ENCODE data around the gene MRPL37. TPM values are rescaled to one million over a fixed set of nuclear protein-coding genes. Genes with fewer than 3 reads are reported as not detected.
"Not testable (repeated sequence)": the region's sequence is repeated elsewhere in the genome, so short reads cannot be mapped to it uniquely, and the experiment has no call there.

Gene MRPL37
- total RNA-seq, 1 donor from 2014 or later = 89.9 TPM

DNA sequence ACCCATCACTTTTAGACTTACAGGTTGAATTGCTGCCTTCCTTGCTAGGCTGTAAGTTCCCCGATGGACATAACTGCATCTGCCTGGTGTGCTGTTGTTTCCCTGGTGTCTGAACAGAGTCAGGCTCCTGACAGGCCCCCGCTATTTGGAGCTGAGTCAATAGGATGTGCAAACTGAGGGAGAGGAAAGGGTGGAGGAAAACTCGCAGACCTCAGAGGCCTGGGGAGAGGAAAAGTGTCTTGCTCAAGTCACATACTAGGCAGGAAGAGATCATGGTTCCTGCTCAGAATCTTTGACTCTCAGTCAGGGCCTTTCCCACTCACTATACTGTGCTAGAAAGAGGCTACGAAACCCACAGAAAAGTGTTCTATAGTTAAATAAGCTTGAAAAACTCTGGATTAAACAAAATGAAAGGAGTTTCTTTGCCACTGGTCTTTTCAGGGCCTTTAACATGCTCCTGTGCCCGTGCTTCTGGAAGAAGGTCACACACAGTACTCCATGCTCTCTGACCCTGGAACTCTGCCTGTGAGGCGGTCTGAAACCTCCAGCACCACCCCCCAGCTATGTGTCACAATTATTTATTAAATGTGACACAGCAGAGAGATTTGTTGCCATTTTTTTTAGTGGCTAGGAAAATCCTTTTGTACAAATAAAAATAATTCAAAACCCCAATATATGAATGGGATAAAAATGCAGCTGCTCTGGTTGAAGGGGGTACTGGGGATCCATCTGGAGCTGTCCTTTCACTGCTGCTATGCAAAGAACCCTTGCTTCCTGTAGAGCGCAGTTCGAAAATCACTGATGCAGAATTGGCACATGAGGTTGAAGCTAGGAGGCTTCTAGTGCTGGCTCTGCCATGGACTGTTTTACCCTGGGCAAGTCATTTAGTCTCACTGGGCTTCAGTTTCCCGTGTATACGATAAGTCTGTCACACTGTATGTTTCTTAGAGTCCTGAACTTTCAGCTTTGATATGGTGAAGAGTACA lies 27.1 kb upstream of the MRPL37 start:
- intact Hi-C loops (cut with micrococcal nuclease) = no loop called here

DNA sequence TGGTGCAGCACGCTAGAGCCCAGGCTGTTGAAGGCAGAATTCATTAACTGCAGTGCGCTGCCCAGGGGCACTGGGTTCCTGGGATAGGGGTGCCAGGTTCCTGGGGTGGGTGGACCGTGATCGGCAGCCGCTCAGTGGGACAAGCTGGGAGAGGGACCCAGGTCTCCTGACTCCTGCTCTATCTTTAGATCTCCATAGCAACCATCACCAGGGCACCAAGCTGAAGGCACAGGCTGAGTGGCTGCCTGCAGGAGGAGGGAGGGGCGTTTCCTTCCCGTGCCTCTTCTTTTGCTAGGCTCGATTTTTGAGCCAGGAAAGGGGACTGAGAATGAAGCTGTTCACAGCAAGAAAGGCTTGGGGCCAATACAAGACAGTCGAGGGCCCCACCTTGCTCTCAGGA lies 26.3 kb upstream of the MRPL37 start:
- intact Hi-C loops (cut with micrococcal nuclease) = no loop called here

DNA sequence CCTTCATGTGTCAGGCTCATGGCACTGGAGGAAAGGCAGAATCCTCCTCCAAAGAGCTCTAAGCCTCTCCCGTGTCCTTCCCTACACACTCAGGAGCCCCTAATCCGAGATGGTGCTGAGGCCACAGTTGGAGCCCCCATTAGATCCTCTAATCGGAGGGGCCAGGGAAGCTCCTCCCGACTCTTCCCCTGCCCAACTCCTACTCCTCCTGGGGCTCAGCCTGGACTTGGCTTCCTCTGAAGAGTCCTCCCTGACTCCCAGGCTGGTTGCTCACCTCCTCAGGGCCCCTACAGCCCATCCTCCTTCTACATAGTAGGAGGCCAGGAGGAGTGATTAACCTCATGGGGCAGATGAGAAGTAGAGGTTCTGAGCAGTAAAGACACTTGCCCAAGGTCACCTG lies 25.9 kb upstream of the MRPL37 start:
- intact Hi-C loops (cut with micrococcal nuclease) = no loop called here

DNA sequence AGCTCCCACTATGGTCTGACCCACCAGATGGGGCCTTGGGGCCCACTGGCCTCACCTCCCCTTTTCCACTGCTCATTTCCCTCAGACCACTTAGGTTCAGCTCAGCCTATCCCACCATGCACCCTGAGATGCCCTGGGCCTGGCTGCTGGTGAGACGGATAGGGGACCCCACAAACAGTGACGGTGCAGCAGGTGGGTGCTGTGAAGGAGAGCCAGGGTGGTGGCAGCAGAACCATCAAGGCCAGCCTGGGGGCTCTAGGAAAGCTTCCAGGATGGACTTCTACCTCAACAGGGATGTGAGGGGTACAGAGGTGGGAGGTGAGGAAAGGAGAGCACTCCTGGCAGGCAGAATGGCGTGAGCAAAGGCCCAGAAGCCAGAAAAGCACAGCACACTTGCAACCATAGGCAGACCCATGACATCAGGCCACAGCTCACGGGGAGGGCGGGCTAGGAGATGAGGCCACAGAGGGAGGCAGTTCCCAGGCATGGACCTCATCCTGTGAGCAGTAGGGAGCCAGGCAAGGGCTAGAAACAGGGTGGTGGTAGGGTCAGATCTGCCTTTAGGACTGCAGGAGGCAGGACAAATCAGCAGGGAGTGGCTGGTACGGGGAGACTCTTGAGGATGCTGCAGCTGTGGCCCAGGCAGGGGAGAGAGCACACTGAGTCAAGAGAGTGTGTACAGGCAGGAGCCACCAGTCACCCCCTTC lies 23.2 kb upstream of the MRPL37 start:
- intact Hi-C loops (cut with micrococcal nuclease) = no loop called here

DNA sequence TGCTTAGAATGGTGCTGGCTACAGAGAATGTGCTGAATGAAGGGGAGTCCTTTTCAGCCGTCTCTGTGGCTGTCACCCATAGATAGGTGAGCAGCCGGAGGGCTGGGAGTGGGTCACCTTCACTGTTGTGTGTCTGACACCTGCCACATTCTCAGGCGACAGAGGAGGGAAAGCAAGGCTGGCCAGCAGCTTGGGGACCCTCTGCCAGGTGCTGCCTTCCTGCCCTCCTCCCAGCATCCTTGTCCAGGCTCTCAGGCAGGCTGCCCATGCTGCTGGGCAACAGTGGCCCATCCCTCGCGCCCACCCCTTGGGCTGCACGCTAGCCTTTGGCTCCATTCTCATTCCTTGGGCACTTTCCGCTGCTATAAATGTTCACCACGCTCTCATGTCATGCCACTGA lies 22.2 kb upstream of the MRPL37 start:
- intact Hi-C loops (cut with micrococcal nuclease) = no loop called here

DNA sequence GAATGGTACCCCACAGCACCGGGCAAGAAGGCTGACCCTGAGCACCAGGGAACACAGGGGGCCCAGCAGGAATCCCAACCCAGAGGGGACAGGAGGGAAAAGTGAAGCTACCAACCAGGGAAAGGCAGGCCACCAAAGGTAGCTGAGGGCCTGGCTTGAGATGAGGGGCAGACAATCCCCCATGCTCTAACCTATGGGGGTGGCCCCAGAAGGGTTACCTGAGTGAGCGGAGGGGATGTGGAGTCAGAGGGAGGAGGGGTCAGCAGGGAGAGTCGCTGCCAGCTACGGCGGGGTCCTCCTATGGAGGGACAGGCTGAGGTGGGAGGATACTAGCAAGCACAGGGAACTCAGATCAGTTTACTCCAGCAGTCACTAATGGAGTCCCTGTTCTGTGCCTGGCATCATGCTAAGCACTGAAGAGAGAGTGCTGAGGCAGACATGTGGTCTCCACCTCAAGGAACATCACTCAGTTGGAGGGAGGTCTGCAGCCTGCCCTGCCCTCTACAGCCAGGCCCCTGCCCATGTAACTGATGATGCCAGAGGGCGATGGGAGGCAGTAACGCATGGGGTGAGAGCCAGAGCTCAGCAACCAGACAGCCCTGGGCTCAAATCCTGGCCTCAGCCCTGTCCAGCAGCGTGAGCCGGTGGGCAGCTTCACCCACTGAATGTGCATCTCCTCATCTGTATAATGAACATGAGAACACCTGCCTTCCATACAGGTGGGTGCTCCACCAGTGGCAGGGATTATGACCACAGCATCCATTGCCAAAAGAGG lies 21.5 kb upstream of the MRPL37 start:
- intact Hi-C loops (cut with micrococcal nuclease) = no loop called here

DNA sequence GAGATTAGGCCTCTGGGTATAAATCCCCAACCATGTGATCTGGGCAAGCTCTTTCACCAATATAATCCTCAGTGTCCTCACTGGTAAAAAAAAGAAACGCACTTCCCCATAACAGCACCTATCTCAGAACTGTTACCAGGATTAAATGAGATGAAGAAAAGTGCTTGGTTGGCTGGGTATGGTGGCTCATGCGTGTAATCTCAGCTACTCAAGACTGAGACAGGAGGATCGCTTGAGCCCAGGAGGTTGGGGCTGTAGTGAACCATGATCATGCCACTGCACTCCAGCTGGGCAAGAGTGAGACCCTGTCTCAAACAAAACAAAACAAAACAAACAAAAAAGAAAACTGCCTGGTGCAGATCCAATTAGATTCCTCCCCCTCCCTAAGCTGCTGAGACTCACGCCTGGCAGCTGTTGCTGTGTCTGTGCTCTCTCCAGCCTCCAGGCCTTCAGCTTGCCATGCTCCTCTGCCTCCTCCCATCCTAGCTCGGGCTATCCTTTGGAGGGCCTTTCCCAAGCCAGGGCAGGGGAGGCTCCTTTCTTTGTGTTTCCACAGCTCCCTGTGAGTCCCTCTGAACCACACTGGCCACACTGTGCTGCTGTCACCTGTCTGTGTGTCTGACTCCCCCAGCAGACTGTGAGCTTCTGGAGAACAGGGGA lies 19.1 kb upstream of the MRPL37 start:
- intact Hi-C loops (cut with micrococcal nuclease) = loop anchor here (1.0 to 5.0 kb wide), 3 partner anchors 226 to 629 kb away; partner anchors contain the start of gene SSBP3

DNA sequence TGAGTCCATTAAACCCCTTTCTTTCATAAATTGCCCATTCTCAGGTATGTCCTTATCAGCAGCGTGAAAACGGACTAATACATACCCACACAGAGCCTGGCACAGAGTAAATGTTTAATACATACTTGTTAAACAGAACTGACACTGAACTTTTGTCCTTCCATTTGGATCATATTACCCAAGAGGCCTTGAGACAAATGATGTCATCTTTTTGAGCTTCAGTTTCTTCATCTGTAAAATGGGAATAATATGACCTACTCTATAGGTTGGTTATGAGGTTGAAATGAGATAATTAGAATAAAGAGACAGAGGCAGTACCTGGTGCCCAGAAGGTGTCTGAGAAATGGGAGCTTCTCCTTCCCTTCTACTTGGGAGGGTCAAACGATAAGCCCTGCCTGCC lies 13.9 kb upstream of the MRPL37 start:
- intact Hi-C loops (cut with micrococcal nuclease) = no loop called here

DNA sequence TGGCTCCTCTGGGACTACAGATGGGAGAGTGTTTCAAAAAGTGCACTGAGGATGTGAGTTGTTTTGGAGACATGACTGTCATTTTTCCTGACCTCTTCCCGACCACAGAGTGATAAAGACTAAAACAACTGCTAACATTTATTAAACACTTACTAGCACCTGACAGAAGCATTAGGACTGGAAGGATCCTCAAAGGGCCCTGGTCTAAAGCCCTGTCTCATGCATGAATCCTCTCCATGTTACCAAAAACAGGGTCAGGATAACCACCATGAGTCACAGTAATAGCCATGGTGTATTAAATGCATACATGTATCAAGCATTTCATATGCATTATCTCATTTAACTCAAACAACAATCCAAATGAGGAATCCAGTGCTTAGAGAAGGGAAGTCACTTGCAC lies 11.7 kb upstream of the MRPL37 start:
- intact Hi-C loops (cut with micrococcal nuclease) = no loop called here

DNA sequence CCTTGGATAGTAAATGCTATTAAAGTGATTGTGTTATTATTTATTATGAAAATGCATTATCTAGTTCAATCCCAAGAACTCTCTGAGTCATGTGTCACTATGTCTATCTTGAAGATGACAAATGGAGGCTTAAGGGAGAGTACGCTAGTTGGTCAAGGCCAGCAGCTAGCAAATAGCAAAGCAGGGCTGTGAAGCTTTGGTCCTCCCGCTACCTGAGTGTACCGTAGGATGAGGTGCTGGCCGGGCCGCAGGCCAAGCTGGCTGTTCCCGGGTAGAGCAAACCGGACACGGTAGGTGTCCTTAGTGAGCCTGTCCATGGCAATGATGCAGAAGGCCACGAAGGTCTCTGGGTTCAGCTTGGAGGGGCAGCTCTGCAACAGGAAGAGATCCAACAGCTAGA lies 9.4 kb upstream of the MRPL37 start:
- intact Hi-C loops (cut with micrococcal nuclease) = no loop called here

DNA sequence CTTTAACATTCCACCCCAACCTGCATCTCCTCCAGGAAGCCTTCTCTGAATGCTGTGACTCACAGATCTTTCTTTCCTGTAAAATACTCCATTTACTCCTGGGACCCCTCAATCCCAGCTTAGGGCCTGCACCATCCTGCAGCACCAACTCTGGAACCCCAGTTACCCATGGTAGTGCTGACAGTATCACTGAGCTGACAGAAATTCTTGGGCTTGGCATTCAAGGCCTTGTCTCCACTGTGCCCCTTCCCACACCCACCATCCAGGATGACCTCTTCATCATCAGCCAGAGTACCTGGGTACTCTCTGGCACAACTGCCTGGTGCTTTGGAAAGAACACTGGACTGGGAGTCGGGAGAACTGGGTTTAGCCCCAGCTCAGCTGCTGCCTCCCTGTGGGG lies 8.4 kb upstream of the MRPL37 start:
- intact Hi-C loops (cut with micrococcal nuclease) = no loop called here

DNA sequence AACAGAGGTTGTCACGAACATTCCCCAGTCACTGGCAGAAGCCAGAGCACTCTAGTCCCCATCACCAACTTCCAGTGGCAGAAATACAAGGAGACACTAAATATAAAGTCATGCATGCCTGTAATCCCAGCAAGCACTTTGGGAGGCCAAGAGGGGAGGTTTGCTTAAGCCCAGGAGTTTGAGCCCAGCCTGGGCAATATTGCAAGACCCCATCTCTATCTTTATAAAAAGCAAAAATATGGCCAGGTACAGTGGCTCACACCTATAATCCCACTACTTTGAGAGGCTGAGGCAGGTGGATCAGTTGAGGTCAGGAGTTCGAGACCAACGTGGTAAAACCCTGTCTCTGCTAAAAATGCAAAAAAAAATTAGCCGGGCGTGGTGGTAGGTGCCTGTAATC lies 6.5 kb upstream of the MRPL37 start:
- intact Hi-C loops (cut with micrococcal nuclease) = no loop called here

DNA sequence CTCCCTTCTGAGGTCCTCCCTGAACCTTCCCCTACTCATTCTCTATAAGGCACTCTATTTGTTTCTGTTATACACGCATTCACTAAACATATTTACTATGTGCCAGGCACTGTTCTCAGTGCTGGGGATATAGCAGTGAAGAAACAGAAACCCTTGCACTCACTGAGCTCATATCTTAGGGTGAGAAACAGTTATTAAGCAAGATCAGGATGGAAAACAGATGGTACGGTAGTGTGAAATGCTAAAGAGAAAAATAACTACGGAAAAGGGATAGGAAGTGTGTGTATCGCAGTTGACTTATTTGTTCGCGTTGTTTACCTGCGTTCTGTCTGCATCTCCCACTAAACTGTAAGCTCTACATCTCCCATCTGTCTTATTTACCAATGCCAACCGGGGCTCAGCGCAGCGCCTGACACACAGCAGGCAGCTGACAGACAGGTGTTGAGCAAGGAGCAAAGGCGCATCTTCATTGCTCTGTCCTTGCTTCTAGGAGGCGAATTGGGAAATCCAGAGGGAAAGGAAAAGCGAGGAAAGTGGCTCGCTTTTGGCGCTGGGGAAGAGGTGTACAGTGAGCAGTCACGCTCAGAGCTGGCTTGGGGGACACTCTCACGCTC lies 709 bp upstream of the MRPL37 start:
- intact Hi-C loops (cut with micrococcal nuclease) = no loop called here

DNA sequence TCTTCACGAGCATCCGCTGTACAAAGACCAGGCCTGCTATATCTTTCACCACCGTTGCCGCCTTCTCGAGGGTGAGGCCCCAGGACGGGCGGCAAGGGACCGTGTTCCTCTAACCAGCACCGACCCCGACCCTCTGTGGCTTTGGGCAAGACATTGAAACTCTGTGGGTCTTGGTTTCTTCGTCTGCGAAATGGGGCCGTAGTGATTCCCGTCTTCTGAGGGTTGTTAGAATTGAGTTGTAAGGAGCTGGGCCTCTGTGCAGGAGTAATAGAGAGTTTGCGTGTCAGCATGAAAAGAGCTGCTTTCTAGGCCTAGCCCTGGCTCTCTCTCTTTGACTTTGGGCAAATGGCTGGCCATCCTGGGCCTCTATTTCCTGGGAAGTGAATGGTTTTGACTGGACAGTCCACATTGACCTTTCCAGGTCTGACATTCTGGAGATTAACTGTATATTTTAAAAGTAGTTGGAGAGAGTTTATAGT lies 591 bp downstream of the MRPL37 start:
- intact Hi-C loops (cut with micrococcal nuclease) = loop anchor here (1.0 to 5.0 kb wide), 12 partner anchors 85 to 1014 kb away; partner anchors contain the start of genes LRRC42, NDC1, PARS2 and TCEANC2

DNA sequence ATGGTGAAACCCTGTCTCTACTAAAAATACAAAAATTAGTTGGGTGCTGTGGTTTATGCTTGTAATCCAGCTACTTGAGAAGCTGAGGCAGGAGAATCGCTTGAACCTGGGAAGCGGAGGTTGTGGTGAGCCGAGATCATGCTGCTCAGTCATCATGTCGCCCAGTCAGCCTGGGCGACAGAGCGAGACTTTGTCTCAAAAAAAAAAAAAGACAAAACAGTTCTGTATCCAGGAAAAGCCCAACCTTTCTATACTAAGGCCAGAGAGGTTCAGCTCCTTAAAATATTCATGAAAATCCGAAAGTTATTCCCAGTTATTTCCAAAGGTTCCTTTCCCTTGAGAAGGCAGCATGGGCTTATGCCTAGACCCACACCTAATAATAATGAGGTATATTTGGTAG lies 4.2 kb downstream of the MRPL37 start:
- intact Hi-C loops (cut with micrococcal nuclease) = loop anchor here (5.0 kb wide), 1 partner anchor 598 kb away; the partner anchor contains the start of gene TTC22

DNA sequence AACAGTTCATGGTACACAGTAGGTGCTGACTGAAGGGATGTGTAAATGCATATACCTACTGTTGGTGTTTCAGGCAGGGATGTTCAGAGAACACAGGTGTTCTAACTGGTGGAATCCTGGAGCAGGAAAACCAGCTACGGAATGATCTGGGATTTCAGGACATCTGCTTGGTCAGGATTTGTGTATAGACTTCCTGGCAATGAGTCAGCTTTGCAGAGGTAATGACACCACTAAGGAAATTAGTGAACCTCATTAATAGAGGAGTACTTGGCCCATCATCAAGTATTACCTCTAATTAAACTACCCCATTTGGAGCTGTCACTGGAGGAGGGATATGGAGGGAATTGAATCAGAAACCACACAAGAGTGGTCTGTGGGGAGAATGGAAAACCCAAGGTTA lies 7.3 kb downstream of the MRPL37 start:
- intact Hi-C loops (cut with micrococcal nuclease) = no loop called here

DNA sequence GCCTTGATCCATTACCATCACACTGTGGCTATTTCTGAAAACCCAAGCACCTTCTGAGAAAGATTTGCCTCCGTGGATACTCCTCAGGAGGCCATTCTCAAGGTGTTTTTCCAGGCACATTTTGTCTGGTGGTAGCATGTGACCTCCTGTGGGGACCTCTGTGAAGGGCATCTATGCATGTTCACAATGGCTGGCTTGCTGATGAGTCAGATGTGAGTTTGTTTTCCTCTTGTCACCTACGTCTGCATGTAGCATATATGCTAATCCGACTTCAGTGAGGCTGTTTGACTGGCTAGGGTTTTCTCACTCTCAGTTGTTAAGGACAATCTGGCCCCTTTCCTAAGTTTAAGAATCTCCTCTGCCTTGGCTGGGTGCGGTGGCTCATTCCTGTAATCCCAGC lies 7.9 kb downstream of the MRPL37 start:
- intact Hi-C loops (cut with micrococcal nuclease) = not testable (repeated sequence)

DNA sequence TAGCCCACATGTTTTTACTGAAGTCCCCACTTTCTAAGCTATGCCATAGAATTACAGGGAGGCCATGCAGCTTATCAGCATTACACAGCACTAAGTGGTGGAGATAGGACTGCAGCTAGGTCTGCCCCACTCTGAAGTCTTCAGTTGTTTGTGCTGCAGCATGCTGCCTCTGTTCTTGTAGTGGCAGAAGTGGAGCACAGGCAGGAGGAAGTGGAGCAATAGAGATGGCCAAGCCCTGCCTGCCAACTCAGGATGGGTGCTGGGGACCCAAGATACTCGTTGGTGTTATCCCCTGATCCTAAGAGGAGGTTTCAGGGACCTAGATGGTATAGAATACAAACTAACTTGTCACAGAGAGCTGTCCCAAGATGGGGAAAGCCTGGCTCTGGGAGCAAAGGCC lies 12.9 kb downstream of the MRPL37 start:
- intact Hi-C loops (cut with micrococcal nuclease) = no loop called here

DNA sequence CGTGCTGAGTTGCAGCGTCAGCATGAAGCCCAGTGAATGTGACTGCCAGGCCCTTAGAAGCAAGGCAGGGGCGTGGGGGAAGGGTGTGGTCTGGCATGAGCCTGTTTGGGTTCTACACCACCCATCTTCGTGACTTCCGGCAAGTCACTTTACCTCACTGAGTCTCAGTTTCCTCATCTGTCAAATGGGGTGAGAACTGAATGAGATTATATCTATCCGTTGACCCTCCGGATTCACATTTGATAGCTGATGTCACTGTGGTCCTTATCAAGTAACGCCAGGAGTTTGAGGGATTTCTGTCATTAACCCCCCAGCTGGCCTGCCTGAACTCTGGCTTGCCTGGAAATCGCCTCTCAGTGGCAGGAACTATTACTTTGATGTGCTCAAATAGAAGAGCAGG lies 15.6 kb downstream of the MRPL37 start:
- intact Hi-C loops (cut with micrococcal nuclease) = no loop called here

DNA sequence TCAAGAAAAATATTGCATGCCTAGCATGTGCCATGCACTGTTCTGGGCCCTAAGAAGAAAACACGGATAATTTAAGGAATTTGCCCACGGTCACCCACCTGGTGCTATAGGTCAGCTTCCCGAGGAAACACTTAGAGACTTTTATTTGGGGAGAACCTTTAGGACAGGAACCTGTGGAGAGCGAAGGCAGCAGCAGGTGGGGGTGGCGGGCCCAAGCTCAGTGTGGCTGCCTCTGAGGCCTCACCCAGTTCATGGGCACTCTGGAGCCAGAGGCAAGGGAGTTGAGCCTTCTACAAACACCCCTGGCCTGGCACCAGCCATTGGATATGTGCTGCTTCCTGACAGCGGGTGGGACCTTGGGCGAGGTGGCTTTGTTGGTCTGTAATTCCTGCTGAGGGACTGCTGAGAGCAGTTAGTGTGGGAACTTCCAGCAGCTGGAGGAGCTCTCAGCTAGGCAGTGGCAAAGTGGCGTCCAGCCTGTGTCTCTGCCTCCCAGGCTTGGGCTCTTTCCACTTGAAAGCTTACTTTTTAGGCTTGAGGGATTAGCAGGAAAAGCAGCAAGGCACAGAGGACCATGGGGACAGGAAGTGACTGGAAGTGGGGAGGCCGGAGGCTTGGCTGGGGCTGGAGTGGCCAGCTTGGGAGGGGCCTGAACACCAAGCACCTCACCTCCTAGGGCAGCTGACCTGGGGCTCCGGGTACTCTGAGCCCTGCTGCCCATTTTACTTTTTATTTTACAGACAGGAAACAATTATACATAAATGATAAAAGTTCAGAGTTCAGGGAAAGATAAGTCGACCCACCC lies 19.1 kb downstream of the MRPL37 start:
- intact Hi-C loops (cut with micrococcal nuclease) = no loop called here
